Measurements from ENCODE around the gene PTPRR. TPM values are rescaled to one million over a fixed set of nuclear protein-coding genes. Genes with fewer than 3 reads are reported as not detected.

Gene PTPRR
- total and polyA plus RNA-seq, 12 donors = 0.11 to 3.7 (median 0.56) TPM; not detected in 1

- intact Hi-C loops (cut with DNase I) = no loop called here
- TF ChIP-seq POLR2A (IDR thresholded peaks at IDR 0.05) (no peak), CTCF (IDR thresholded peaks at IDR 0.05) (no peak)
- Histone ChIP-seq H3K4me3 (no peak overlapping the region), H3K4me1 (replicated peaks in 1 of 2) (no peaks in the 10 kb centered on the region), H3K27ac (no peak overlapping the region), H3K9me3 (replicated peaks in 1 of 3) (no peaks in the 10 kb centered on the region), H3K27me3 (no peaks in the 10 kb centered on the region), H3K36me3 (replicated peaks in 1 of 2) (no peaks in the 10 kb centered on the region)
- no peak for DNase-seq
- WGBS, 4 donors = 79 to 83% (median 82%) methylated on average over 3 of the region's 3 CpGs
Observed at GRCh38 chr12:70843363-70843762, 77.2 kb downstream of the PTPRR start.

- no peaks in the 10 kb centered on the region for H3K27me3 ChIP-seq
- 83 to 90% (median 86%) methylated on average over 1 of the region's 1 CpG for WGBS, 4 donors
Observed at GRCh38 chr12:70842942-70843341, 77.6 kb downstream of the PTPRR start.

GRCh38 chr12:70842136-70842535 is 78.4 kb downstream of the PTPRR start:
- TF ChIP-seq CTCF (IDR thresholded peaks at IDR 0.05) (no peak), POLR2A (IDR thresholded peaks at IDR 0.05) (no peak)
- H3K27me3 ChIP-seq = no peaks in the 10 kb centered on the region
- H3K4me1 ChIP-seq (replicated peaks in 1 of 2) = no peaks in the 10 kb centered on the region
- no peaks in the 10 kb centered on the region for H3K9me3 ChIP-seq (replicated peaks in 1 of 3)
- intact Hi-C loops (cut with DNase I) = no loop called here
- H3K4me3 ChIP-seq = no peak overlapping the region
- H3K27ac ChIP-seq = no peak overlapping the region
- WGBS, 4 donors = 90 to 95% (median 94%) methylated on average over 1 of the region's 1 CpG
- no peaks in the 10 kb centered on the region for H3K36me3 ChIP-seq (replicated peaks in 1 of 2)
- no peak for DNase-seq

More at GRCh38 chr12:70842942-70843341, 77.6 kb downstream of the PTPRR start:
- Histone ChIP-seq H3K9me3 (replicated peaks in 1 of 3) (no peaks in the 10 kb centered on the region), H3K36me3 (replicated peaks in 1 of 2) (no peaks in the 10 kb centered on the region), H3K4me1 (replicated peaks in 1 of 2) (no peaks in the 10 kb centered on the region), H3K4me3 (no peak overlapping the region), H3K27ac (no peak overlapping the region)
- intact Hi-C loops (cut with DNase I) = no loop called here
- no peak for DNase-seq
- no peak for TF ChIP-seq CTCF (IDR thresholded peaks at IDR 0.05)
- TF ChIP-seq POLR2A (IDR thresholded peaks at IDR 0.05) = no peak

- TF ChIP-seq CTCF (IDR thresholded peaks at IDR 0.05) (no peak), POLR2A (IDR thresholded peaks at IDR 0.05) (no peak)
- H3K9me3 ChIP-seq (replicated peaks in 1 of 3) = no peaks in the 10 kb centered on the region
- no peak for DNase-seq
- H3K4me1 ChIP-seq (replicated peaks in 1 of 2) = no peaks in the 10 kb centered on the region
- 57 to 65% (median 64%) methylated on average over 4 of the region's 4 CpGs for WGBS, 4 donors
- no peaks in the 10 kb centered on the region for H3K27me3 ChIP-seq
- H3K4me3 ChIP-seq = no peak overlapping the region
- no peak overlapping the region for H3K27ac ChIP-seq
- no peaks in the 10 kb centered on the region for H3K36me3 ChIP-seq (replicated peaks in 1 of 2)
- intact Hi-C loops (cut with DNase I) = no loop called here
Observed at GRCh38 chr12:70840656-70841350, 79.7 kb downstream of the PTPRR start.

Measured in adrenal gland (tissue), 12 donors.